Activated CD4-positive, CD25-positive, alpha-beta regulatory T cell treated with anti-CD3 and anti-CD28 coated beads, Interleukin-2, amount 50 U/mL, for 16 hours (primary cell): ENCODE data around the gene ZSWIM7.
"Not testable (repeated sequence)": the region's sequence is repeated elsewhere in the genome, so short reads cannot be mapped to it uniquely, and the experiment has no call there.

ENCODE experiments used
- DNase-seq: peaks from one replicate; pipeline ENCODE4 v3.0.0-alpha.2; 2020; ENCODE audit warnings: low read depth, low spot score

The ZSWIM7 gene

DNA sequence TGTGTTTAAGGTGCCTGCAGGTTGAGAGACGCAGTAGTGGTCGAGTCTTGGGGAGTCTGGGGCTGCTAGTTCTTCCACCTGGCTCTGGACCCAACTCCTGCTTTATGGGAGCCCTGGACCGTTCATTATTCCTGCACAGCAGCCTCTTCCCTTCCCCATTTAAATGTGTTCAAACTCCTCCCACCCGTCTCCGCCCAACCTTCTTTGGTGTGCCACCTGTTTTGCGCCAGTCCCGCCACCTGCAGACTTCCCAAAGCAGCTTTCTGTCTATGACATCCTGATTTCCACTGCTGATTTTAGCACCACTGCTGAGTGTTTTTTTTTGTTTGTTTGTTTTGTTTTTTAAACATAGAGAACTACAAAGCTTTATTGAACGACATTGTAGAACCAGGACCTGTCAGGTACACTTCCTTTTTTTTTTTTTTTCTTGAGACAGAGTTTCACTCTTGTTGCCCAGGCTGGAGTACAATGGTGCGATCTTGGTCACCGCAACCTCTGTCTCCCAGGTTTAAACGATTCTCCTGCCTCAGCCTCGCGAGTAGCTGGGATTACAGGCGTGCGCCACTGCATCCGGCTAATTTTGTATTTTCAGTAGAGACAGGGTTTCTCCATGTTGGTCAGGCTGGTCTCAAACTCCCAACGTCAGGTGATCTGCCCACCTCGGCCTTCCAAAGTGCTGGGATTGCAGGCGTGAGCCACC lies 41.7 kb downstream of the ZSWIM7 start:
- DNase-seq = no peak

DNA sequence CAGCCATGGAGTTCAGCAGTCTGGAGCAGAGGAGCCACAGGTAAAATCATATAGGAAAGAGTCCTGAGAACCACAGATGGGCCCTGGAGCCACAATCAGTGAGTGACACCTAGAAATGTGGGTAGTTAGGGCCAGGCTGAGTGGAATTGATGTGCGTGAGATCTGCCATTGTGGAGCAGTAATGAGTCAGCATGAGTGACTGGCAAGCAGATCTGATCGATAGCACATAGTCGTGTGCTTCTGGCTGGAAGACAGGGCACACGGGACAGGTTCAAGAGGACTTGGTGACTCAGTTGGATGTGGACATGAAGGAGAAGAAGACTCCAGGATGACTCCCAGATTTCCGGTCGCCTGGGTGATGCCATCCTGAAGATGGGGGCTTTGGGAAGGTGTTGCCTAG lies 42.3 kb downstream of the ZSWIM7 start:
- no peak for DNase-seq

DNA sequence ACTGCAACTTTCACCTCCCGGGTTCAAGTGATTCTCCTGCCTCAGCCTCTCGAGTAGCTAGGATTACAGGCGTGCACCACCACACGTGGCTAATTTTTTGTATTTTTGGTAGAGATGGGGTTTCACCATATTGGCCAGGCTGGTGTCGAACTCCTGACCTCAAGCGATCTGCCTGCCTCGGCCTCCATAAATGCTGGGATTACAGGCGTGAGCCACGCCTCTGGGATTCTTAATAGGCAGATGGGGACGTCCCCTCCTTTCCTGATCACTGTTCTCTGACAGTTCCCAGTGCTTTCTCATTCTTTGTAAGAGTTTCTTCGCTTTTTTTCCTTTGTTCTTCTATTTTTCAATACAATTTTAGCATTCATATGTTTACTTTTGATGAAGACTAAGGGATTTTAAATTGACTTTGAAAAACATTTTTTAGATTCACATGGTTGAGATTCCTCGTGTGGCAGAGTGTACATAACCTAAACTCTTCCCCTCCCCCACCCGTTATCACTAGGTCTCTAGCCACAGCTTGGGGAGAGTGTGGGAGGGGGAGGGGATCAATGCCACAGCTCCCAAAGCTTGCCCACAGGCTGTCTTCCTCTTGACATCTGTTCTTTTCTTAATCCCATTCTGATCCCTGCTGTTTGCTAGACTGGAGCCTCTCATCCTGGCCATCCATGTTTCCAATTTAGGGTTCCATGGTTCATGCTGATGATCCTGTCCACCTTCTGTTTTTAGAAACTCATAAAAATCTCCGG lies 43.5 kb downstream of the ZSWIM7 start:
- no peak for DNase-seq

DNA sequence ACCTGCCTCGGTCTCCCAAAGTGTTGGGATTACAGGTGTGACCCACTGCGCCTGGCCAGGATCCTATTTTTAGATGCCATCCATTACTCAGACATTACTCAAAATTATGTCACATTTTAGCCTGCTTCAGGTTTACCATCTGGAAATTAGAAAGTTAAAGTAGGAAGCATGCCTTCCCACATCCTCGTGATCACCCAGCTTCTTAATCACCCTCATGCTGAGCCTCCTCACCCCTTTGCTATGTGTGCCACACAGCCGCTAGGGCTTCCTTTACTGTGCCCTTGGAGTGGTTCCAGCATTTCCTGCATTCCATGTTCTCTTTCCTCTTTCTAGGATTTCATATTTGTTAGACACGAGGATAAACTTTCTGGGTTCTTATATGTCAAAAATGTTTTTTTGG lies 45.3 kb downstream of the ZSWIM7 start:
- no peak for DNase-seq

DNA sequence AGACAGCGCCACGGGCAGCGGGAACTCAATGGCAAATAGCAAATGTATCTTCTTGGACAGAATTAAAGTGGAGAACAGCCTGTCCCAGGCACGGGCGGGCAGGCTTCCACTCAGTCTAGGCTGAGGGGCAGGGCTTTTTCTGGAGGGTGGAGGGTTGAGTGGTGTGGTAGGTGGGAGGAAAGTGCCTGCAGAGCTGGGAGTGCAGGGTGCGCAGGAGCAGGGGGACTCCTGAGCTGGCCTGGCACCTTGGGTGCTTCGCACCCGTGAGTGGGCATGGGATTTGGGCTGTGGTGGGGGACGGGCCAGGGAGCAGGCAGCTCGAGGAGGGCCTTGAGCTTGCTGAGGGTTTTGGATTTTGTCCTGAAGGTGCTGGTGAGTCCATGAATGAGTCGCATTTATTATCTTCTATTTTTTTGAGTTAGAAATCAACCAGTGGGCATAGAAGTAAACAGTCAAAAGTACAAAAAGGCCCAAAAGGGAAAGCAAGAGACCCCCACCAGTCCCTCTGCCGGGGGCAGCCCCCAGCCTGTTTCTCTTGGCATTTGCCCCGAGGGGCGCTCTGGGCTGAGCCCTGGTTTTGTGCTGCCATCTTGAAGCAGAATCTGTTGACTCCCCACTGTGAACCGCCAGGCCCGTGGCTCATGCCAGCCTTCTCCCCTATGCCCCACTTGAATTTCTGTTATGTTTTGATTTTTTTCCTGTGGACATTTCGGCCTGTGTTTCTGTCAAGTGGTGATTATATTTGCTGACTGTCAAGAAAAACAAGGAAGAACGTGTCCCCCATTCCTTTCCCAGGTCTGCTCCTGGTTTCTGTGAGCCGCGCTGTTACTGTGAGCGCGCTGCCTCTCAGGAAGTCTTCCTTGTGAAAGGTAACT lies 46.4 kb downstream of the ZSWIM7 start:
- no peak for DNase-seq

DNA sequence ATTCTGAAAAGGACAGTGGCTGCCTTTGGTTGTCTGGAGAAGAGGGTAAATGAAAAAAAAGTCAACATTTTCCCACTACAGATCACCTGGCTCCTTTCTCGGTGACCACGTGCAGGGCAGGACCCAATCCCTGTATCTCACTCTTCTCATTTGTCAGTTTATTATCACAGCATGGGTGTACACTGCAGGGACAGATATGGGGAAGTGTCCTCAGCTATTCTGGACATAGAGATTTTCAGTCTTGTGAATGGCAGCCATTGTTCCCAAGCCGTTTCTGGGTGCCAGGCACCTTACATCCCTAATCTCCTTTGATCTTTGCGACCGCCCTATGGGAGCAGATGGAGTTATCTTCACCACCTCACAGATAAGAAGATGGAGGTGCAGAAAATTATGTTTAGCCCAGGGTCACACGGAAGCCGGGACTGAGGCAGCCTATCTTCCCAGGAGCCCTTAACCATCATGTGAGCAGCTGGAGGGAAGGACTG lies 47.4 kb downstream of the ZSWIM7 start:
- DNase-seq = no peak

DNA sequence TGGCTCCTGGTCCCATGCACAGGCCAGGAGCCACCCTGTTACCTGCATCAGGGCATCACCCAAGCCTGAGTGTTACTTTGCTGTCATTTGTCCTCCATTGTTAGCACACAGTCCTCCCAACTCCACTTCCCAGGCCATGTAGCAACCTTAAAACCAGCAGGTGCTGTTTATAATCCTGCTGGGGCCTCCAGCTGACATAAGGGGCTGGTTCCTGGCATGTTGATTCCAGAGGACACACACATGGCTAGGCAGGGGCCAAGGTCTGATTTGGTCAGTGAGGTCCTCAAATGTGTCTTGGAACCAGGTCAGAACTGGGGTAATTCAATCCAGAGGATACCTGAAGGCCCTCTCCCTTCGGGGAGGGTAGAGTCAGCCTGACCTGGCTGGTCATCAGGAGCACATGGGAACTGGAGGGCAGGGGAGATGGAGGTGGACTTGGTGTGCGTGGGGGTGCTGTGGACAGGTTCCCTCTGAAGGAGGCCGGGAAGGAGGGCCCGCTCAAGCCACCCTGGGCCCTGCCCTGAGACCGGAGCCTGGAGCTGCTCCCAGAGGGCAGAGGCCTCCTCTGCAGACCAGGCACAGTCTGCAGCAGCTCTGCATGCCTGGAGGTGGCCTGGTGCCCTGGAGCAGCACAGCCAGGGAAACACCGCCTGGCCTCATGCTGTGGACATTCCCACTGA lies 48.0 kb downstream of the ZSWIM7 start:
- no peak for DNase-seq

DNA sequence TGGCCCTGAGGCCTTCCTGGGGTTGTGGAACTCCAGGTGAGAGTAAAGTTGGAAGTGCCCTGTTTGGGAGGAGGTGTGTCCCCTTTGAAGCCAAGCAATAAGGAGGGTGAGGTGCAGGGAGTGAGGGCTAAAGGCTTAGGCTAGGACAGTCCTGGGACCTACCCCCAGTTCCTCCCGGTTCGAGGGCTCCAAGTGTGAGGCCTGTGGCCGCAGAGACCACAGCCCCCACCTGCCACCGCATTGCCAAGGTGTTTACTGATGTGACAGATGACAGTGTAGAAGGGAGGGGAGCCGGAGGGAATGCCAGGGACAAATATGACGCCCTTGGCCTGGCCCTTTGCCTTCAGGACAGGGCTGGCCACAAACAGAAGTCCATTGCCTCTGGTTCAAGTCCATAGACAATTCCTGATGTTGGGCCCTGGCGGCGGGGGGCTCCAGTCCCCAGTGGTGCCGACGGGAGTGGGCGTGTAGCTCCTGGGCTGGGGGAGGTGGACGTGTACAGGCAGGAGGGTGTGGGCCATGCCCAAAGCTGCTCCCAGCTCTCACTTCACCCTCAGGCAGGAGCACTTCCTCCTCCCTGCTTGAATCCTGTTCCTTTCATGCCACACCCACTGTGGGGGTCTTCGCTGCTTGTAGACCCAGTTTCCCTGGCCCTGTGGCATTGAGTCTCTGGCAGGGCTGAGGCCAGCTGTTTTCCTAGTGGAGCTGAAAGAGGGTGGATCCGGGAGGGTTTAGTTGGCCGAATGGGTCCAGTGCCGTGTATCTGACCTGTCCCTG lies 51.3 kb downstream of the ZSWIM7 start:
- DNase-seq = no peak

DNA sequence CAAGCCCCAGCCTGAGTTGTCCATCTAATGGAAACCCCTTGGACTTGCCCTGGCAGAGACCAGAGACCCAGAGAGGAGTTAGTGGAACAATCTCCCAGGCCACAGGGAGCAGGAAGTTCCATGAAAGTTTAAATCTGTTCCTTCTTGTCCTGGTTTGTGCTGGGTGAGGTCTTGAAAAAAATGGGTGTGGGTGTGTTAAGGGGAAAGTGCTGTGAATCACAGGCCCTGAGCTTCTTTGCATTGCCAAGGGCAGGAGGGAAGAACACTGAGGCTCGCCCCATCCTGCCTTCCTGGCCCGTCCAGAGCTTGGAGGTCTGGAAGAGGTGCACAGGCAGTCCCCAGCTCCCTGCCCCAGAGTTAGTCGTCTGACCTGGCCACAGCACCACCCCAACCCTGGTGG lies 52.2 kb downstream of the ZSWIM7 start:
- DNase-seq = no peak

DNA sequence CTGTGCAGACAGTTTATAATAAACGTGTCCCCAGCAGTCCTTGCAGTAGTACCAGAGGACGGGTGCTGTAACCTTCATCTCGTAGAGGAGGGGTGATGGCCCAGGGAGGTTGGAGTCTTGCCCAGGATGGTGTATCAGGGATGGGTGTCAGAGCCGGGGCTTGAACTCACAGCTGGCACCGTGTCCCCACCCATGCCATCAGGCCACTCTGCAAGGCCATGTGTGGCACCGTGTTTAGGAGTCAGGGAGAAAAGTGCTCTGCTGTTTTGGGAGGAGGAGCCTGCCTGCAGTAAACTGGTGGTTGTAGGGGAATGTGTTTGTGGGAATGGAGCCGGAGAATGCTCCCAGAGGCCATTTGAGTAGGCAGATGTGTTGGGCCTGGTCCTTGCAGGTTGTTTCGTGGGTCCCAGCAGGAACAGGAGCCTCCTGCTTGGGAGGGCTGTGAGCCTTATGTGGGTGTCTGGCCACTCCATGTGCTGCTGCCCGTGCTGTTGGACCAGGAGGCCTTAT lies 52.8 kb downstream of the ZSWIM7 start:
- no peak for DNase-seq

DNA sequence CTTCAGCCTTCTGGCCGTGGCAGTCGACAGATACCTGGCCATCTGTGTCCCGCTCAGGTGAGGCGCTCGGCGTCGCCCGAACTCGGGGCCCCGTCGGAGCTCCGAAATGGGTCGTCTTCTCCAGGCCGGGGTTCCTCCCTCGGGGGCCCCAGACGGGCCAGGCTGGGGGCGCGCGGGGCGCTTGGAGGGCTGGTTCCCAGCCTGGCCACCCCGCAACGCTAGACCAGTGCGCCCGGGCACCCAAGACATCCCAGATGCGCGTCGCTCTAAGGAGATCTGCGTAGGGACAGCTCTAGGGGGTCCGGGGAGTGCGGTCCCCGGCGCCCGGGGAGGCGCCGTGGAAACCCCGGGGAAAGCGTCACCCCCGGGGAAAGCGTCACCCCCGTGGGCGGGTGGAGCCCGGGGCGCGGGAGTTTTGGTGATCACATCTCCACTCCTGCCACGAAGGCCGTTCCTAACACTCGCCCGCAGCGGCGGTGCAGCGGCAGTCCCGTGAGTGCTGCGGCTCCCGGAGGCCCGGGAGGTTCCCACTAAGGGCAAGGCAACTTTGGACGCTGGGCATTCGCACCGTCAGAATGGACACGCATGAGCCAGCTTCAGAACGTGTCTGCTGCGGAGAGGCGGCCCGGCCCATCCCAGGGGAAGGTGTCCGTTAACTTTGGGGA lies 53.8 kb downstream of the ZSWIM7 start:
- DNase-seq = no peak

DNA sequence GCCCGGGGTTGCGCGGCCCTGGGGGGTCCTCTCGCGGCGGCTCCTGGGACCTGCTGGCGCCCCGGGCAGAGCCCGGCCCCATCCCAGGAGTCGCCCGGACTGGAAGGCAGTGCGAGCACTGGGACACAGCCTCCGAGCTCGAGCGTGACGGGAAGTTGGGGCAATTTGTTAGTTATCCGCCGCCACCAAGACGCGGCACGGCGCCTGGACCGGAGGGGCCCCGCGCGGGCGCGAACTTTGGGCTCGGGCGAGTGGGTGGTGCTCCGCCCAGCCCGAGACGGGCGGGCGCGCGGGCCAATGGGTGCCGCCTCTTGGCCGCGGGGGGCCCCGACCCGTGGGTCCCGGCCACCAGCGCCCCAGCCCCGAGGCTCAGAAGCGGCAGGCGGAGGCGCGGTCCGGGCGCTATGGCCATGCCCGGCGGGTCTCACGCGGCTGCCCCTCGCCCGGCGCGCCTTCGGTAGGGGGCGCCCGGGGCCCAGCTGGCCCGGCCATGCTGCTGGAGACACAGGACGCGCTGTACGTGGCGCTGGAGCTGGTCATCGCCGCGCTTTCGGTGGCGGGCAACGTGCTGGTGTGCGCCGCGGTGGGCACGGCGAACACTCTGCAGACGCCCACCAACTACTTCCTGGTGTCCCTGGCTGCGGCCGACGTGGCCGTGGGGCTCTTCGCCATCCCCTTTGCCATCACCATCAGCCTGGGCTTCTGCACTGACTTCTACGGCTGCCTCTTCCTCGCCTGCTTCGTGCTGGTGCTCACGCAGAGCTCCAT lies 54.6 kb downstream of the ZSWIM7 start, which contains the start of gene ADORA2B:
Gene ADORA2B (plus strand): TSS at position 372 of the 768 bp plus-strand sequence. CDS start 119 bp downstream, at position 491.
- DNase-seq = no peak

DNA sequence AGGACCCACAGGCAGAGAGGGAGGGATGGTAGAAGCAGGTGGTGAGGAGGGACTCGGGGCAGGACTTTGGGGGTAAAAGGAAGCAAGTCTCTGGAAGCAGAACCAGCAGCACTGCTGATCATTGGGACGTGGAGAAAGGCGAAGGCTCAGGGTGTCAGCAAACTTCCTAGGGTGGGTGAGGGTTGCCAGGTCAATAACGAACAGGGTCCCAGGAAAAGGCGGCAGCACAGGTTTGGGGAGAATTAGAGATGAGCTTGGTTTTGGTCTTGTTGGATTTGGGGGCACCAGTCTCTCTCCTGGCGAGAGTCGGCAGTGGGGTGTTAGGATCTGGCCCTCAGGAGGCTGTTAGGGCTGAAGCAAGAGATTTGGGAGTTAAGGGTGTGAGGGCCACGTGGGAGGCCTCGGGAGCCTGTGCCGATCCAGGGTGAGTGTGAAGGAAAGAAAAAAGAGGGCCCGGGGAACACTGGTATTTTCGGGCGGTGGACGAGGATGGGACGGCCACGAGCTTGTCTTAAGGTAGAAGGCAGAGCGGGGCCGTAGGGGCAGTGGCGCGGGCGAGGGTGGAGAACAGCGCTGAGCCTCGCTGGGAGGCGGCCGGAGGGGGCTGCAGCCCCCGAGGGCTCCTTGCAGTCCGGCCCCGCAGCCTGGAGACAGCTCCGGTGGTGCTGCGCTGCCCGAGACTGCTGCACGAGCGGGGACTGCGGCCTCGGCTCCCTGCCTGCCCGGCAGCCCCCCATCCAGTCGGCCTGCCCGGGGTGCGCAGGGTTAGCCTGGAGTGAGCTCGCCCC lies 55.3 kb downstream of the ZSWIM7 start:
- DNase-seq = no peak

DNA sequence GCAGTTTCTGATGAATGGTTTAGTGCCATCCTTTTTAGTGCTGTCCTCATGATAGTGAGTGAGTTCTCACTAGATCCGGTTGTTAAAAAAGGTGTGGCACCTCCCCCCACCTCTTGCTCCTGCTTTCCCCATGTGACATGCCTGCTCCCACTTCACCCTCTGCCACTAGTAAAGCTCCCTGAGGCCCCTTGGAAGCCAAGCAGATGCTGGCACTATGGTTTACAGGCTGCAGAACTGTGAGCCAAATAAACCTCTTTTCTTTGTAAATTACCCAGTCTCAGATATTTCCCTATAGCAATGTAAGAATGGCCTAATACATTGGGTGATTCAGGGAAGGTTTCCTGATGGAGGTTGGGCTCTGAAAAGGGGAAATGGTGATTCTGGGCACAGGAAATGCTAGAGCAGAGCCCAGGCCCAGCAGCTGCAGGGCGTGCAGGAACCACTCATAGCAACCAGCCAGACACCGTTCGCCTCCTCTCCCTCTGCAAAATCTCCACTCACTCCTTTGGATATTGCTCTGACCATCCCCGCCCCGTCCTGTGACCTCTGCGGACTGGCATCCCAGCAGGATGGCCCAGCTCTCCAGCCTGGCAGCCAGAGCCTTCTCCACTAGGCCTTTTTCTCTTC lies 57.2 kb downstream of the ZSWIM7 start:
- no peak for DNase-seq

DNA sequence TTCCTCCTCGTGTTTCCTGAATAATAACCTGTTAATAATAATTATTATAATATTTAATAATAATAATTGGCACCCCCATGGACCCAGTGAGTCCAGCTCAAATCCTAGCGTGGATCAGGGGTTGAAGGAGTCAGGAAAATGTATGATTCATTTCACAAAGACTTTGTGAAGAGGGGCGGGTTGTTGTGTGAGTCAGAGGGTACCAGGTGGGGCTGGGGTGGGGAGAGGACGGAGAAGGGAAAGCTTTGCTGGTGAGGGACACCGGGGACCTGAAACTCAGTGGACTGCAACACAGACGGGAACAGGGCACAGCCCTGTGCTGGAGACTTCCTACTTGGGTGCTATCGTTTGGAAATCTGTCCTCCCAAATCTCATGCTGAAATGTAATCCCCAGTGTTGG lies 57.7 kb downstream of the ZSWIM7 start:
- no peak for DNase-seq

DNA sequence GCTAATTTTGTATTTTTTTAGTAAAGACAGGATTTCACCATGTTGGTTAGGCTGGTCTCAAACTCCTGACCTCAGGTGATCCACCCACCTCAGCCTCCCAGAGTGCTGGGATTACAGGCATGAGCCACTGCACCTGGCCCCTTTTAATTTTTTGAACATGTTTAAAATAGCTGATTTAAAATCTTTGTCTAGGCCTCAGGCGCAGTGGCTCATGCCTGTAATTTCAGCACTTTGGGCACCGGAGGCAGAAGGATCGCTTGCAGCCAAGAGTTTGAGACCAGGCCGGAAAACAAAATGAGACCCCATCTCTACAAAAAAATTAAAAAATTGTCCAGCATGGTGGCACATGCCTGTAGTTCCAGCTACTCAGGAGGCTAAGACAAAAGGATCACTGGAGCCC lies 63.0 kb downstream of the ZSWIM7 start:
- not testable (repeated sequence) for DNase-seq

DNA sequence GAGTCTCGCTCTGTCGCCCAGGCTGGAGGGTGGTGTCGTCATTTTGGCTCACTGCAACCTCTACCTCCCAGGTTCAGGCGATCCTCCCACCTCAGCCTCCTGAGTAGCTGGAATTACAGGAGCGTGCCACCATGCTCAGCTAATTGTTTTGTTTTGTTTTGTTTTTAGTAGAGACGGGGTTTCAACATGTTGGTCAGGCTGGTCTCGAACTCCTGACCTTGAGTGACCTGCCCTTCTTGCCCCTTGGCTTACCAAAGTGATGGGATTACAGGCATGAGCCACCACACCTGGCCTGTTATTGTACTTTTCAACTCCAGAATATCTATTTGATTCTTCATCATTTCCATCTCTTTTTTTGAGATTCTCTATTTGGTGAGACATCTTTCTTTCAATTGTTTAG lies 63.6 kb downstream of the ZSWIM7 start:
- no peak for DNase-seq

DNA sequence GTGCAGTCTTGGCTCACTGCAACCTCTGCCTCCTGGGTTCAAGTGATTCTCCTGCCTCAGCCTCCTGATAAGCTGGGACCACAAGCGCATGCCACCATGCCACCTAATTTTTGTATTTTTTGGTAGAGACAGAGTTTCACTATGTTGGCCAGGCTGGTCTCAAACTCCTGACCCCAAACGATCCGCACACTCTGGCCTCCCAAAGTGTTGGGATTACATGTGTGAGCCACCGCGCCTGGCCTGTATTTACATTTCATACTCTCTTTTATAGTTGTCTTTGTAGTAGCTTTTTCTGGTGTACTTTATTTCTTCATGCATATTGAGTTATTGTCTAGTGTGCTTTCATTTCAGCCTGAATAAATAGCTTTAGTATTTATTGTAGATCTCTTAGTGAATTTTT lies 64.6 kb downstream of the ZSWIM7 start:
- no peak for DNase-seq
